OCI-LY7 (cell line): ENCODE measurements around the gene LPIN1.

Source experiments
- EZH2phosphoT487 ChIP-seq: fragments of 200-600 bp; sonication (generic); IDR thresholded peaks from 2 replicates; pipeline ENCODE4 v1.6.1; 2018; ENCODE audit warnings: low read depth, borderline replicate concordance, mild to moderate bottlenecking, mixed run types, antibody characterized with exemption, low read length, moderate library complexity, mixed read lengths
- TF ChIP-seq, protein P1 (sequence below): fragments of 200-600 bp; sonication (generic); conservative IDR thresholded peaks from 2 replicates; pipeline ENCODE4 v1.5.1; 2014; ENCODE audit warnings: mild to moderate bottlenecking, antibody characterized with exemption, low read length, moderate library complexity, mixed read lengths

DNA sequence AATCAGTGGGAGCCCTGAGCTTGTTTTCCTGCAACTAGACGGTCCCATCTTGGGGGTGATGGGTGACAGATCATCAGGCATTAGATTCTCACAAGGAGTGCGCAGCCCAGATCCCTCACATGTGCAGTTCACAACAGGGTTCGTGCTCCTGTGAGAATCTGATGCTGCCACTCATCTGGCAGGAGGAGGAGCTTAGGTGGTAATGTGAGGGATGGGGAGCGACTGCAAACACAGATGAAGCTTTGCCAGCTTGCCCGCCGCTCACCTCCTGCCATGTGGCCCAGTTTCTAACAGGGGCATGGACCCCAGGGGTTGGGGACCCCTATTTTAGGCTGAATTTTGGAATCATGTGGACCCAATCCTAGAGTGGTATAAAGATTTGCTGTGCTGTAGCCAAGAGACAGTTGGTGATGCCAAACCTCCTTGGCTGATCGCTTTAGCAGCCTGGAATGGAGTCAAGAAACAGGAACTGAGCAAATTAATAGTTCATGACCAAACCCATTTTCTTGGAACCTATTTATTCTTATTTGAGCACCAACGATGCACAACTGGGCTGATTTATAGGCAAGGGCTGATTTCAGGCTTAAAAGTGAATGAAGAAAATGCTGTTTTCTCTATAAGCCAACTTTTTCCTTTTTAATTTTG is 25.7 kb downstream of the LPIN1 start:
- no peak for TF ChIP-seq EZH2phosphoT487
- TF ChIP-seq, protein P1, sequence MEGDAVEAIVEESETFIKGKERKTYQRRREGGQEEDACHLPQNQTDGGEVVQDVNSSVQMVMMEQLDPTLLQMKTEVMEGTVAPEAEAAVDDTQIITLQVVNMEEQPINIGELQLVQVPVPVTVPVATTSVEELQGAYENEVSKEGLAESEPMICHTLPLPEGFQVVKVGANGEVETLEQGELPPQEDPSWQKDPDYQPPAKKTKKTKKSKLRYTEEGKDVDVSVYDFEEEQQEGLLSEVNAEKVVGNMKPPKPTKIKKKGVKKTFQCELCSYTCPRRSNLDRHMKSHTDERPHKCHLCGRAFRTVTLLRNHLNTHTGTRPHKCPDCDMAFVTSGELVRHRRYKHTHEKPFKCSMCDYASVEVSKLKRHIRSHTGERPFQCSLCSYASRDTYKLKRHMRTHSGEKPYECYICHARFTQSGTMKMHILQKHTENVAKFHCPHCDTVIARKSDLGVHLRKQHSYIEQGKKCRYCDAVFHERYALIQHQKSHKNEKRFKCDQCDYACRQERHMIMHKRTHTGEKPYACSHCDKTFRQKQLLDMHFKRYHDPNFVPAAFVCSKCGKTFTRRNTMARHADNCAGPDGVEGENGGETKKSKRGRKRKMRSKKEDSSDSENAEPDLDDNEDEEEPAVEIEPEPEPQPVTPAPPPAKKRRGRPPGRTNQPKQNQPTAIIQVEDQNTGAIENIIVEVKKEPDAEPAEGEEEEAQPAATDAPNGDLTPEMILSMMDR = no peak
